ENCODE data around the gene C17orf67. TPM values are rescaled to one million over a fixed set of nuclear protein-coding genes. Genes with fewer than 3 reads are reported as not detected.

Gene C17orf67
- total and polyA plus RNA-seq, 2 experiments from 2014 or later, result 0.27 to 0.73 TPM

DNA sequence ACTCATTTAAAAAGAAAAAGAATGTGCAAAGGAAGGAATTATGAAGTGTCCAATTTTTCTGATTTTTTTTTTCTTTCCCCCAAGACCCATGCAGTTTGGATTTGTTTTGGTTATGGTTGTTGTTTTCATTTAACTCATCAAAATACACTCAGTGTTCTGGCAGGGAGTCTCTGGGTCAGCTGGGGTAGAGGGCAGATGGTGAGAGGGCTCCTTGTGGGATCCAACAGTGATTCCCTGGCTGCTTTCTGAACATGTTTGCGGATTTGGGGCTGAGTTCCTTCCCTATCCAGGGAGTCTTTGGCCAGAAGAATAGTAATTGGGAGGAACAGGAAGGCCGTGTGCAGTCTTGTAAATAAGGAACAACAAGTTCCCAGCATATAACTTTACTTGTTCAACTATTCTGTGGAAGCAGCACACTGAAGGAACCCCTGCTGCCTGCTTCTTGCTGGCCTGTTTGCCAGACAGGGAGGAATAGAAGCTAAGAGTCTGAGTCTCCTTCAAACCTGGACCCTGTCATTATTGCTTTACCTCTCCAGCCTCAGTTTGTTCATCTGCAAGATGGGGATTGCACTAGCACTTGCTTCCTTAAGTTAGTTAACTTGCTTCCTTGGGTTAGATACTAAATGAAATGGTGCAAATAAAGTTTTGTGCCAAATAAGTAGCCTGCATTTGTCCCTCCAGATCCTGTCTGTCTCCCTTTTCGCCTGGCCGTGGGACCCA lies 32.1 kb downstream of the C17orf67 start:
- DNase-seq (ENCODE audit: low spot score), result no peak
- 88% methylated on average over 4 of the region's 4 CpGs for WGBS (ENCODE audit: low lambda C conversion rate, missing lambda C conversion rate)
- Histone ChIP-seq H3K27ac (no peak overlapping the region), H3K36me3 (replicated peaks; ENCODE audit: insufficient read depth, low read depth) (no peaks in the 10 kb centered on the region), H3K9me2 (replicated peaks; ENCODE audit: insufficient read depth) (no peaks in the 10 kb centered on the region), H3K9me3 (ENCODE audit: low read depth) (no peaks in the 10 kb centered on the region), H4K20me1 (ENCODE audit: insufficient read depth, poor library complexity, severe bottlenecking) (no peaks in the 10 kb centered on the region), H3K27me3 (no peaks in the 10 kb centered on the region), H3K4me1 (ENCODE audit: insufficient read depth) (no peaks in the 10 kb centered on the region), H2AFZ (no peak overlapping the region), H3K4me2 (no peak overlapping the region), H3K4me3 (no peak overlapping the region), H3K79me2 (no peaks in the 10 kb centered on the region)
- TF ChIP-seq, protein P1, sequence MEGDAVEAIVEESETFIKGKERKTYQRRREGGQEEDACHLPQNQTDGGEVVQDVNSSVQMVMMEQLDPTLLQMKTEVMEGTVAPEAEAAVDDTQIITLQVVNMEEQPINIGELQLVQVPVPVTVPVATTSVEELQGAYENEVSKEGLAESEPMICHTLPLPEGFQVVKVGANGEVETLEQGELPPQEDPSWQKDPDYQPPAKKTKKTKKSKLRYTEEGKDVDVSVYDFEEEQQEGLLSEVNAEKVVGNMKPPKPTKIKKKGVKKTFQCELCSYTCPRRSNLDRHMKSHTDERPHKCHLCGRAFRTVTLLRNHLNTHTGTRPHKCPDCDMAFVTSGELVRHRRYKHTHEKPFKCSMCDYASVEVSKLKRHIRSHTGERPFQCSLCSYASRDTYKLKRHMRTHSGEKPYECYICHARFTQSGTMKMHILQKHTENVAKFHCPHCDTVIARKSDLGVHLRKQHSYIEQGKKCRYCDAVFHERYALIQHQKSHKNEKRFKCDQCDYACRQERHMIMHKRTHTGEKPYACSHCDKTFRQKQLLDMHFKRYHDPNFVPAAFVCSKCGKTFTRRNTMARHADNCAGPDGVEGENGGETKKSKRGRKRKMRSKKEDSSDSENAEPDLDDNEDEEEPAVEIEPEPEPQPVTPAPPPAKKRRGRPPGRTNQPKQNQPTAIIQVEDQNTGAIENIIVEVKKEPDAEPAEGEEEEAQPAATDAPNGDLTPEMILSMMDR (IDR thresholded peaks at IDR 0.05; ENCODE audit: poor library complexity), result no peak
- no peak for TF ChIP-seq EZH2phosphoT487 (IDR thresholded peaks at IDR 0.05; ENCODE audit: low read depth, severe bottlenecking, unreplicated experiment)

GRCh38 chr17:56798916-56799315 lies 34.8 kb downstream of the C17orf67 start:
- Histone ChIP-seq H3K27ac (no peak overlapping the region), H3K4me2 (no peak overlapping the region), H3K4me3 (no peak overlapping the region), H3K36me3 (replicated peaks; ENCODE audit: insufficient read depth, low read depth) (no peaks in the 10 kb centered on the region), H3K27me3 (peaks cover 5% of the 10 kb centered on the region), H2AFZ (no peak overlapping the region), H3K9me2 (replicated peaks; ENCODE audit: insufficient read depth) (no peaks in the 10 kb centered on the region), H3K4me1 (ENCODE audit: insufficient read depth) (no peaks in the 10 kb centered on the region), H4K20me1 (ENCODE audit: insufficient read depth, poor library complexity, severe bottlenecking) (no peaks in the 10 kb centered on the region), H3K9me3 (ENCODE audit: low read depth) (no peaks in the 10 kb centered on the region), H3K79me2 (no peaks in the 10 kb centered on the region)
- 16% methylated on average over 4 of the region's 4 CpGs for WGBS (ENCODE audit: low lambda C conversion rate, missing lambda C conversion rate)
- TF ChIP-seq, protein P1 (IDR thresholded peaks at IDR 0.05; ENCODE audit: poor library complexity), result no peak
- TF ChIP-seq EZH2phosphoT487 (IDR thresholded peaks at IDR 0.05; ENCODE audit: low read depth, severe bottlenecking, unreplicated experiment), result no peak
- no peak for TF ChIP-seq EZH2 (IDR thresholded peaks at IDR 0.05; ENCODE audit: borderline replicate concordance)
- no peak for DNase-seq (ENCODE audit: low spot score)

GRCh38 chr17:56796536-56796935 lies 37.2 kb downstream of the C17orf67 start:
- no peak overlapping the region for H3K4me2 ChIP-seq
- no peaks in the 10 kb centered on the region for H3K79me2 ChIP-seq
- H3K4me1 ChIP-seq (ENCODE audit: insufficient read depth), result no peaks in the 10 kb centered on the region
- H3K27me3 ChIP-seq, result peaks cover 6% of the 10 kb centered on the region
- H4K20me1 ChIP-seq (ENCODE audit: insufficient read depth, poor library complexity, severe bottlenecking), result no peaks in the 10 kb centered on the region
- no peak for TF ChIP-seq EZH2phosphoT487 (IDR thresholded peaks at IDR 0.05; ENCODE audit: low read depth, severe bottlenecking, unreplicated experiment)
- TF ChIP-seq, protein P1 (IDR thresholded peaks at IDR 0.05; ENCODE audit: poor library complexity), result no peak
- no peak for TF ChIP-seq EZH2 (IDR thresholded peaks at IDR 0.05; ENCODE audit: borderline replicate concordance)
- no peak overlapping the region for H3K27ac ChIP-seq
- H3K36me3 ChIP-seq (replicated peaks; ENCODE audit: insufficient read depth, low read depth), result no peaks in the 10 kb centered on the region
- no peak overlapping the region for H3K4me3 ChIP-seq
- H3K9me2 ChIP-seq (replicated peaks; ENCODE audit: insufficient read depth), result no peaks in the 10 kb centered on the region
- no peaks in the 10 kb centered on the region for H3K9me3 ChIP-seq (ENCODE audit: low read depth)
- WGBS (ENCODE audit: low lambda C conversion rate, missing lambda C conversion rate), result 91% methylated on average over 8 of the region's 8 CpGs
- no peak overlapping the region for H2AFZ ChIP-seq
- no peak for DNase-seq (ENCODE audit: low spot score)
